ENCODE results near the gene BTBD8.
"Not testable (repeated sequence)": the region's sequence is repeated elsewhere in the genome, so short reads cannot be mapped to it uniquely, and the experiment has no call there.

BTBD8 gene

DNA sequence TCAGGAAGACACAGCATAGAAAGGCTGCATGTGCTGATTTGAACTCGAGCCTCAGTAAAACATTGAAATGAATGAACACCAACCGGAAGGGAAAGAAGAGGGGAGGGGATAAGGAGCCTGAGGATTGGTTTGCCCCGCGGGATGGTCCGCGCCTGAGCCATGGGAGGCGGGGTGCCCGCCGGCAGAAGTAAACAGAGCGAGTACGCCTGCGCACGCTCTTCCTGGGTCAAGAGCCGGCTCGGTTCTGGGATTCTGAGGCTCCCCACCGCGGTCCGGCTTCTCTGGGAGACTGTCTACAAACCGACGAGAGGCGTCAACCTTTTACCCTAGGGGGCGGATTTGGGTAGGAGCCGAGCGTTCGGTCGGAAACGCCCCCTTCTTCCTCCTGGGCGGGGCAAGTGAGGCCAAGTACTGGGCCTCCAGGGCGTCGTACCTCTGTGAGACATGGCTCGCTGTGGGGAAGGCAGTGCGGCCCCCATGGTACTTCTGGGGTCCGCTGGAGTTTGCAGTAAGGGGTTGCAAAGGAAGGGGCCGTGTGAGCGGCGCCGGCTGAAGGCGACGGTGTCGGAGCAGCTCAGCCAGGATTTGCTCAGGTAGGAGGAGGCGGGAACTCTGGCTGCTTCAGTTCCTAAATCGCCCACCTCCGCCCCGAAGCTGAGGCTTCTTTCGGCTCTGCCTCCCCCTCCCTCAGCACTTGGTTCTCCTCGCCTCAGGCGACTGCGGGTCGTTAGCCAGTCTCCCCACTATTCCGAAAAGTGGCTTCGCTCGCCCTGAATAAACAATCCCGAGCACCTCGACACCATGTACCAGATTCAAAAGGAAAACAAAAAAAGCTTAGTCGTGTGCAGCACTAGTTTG, at the start of gene BTBD8:
Gene BTBD8 (plus strand): TSS at position 218 of the 858 bp plus-strand sequence. CDS start 227 bp downstream, at position 445.
- DNase-seq: peak; percentile 65 to 69

DNA sequence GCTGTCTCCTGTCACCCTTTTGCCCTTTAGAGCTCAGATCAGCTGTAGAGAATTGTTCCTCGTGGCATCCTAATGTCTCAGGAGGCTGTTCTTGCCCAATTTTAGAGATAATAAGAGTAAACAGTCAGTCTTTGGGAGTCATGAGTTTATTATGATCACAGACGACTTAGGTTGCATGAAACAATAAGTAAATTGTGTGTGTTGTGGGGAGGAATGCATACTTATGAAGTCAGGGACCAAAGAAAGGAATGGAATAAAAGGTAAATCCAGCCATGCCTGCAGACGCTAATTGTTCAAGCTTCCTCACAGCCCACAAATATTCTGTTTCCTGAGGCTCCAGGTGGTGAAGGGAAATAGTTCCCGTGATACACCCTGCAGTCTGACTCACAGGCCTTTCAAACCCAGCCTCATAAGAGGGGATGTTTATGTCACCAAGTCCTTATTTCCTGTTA, 49.5 kb upstream of the BTBD8 start:
- no peak for DNase-seq

GRCh38 chr1:92031281-92032110, 48.6 kb upstream of the BTBD8 start:
- no peak for DNase-seq

GRCh38 chr1:92037400-92037799, 42.7 kb upstream of the BTBD8 start:
- no peak for DNase-seq

GRCh38 chr1:92038695-92039346, 41.3 kb upstream of the BTBD8 start:
- no peak for DNase-seq

- no peak for DNase-seq
Measured at GRCh38 chr1:92040971-92041370, 39.2 kb upstream of the BTBD8 start.

GRCh38 chr1:92043621-92044020, 36.5 kb upstream of the BTBD8 start:
- no peak for DNase-seq

DNA sequence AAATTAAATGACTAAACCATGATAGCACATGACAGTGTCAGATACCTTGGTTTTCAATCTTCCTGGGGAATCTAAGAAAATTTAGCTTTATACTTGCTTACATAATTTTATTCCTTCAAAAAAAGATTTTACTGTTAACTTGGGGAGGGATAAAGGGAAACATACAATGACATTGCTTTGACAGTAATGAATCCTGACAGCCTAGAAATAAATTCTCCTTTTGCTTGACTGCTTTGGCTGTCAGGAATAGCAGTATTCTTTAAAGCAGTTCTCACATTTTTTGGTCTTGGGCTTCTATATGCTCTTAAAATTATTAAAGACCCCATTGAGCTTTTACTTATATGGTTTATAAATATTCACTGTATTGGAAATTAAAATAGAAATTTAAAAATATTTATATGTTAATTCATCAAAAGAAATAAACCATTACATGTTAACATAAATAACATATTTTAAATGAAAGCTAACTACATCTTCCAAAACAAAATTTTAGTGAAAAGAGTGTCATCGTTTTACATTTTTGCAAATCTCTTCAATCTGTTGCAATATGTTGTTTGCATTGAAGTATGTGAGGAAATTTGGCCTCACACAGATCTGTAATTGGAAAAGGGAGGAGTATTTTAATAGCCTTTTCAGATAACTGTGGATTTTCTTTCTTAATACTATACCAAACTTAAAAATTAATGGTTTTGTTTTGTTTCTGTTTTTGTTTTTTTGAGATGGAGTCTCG, 34.2 kb upstream of the BTBD8 start:
- no peak for DNase-seq

GRCh38 chr1:92051948-92052347, 28.2 kb upstream of the BTBD8 start:
- no peak for DNase-seq

DNA sequence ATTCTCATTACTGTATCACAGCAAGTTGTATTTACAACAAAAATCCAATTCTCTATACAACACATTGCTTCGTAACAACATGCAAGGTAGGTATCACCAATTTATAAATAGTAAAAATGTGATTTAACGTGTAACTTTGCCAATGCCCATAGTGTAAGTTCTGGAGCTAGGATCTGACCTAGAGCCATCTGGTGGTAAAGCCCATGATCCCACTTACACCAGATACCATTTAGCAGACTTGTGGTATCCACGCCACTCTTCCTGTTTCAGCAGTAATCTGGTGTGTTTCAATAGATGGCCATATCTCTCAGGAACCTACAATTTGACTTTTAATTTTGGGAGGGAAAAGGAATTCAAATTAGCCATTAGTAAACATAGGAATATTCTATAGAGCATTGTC, 15.1 kb upstream of the BTBD8 start:
- DNase-seq: no peak

DNA sequence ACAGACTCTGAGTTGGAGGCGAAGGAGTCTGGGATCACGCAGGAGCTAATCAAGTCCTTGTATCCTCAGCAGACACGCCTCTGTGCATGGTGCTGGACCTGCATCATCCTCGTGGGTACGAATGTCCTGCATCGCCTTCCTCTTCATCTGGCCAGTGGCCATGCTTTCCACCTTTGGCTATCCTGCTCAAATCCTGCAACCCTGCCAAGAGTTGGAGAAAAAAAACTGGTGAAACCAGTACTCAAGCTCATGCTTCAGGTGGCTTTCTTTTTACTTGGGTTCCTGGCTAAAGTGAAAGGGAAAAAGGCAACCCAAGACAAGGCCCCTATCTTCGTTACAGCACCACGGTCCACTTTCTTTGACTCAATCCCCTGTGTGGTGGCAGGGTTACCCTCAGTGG, 13.8 kb upstream of the BTBD8 start:
- no peak for DNase-seq

DNA sequence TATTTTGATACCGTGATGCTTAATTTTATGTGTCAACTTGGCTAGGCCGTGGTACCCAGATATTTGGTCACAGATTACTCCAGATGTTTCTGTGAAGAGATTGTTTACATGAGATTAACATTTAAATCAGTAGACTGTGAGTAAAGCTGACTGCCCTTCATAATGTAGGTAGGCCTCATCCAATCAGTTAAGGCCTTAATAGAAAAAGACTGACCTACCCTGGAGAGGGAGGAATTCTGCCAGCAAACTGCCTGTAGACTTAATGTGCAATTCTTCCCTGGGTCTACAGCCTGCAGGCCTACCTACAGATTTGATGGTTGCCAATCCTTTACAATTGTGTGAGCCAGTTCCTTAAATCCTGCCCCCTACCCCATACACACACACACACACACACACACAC, 9.3 kb upstream of the BTBD8 start:
- no peak for DNase-seq

DNA sequence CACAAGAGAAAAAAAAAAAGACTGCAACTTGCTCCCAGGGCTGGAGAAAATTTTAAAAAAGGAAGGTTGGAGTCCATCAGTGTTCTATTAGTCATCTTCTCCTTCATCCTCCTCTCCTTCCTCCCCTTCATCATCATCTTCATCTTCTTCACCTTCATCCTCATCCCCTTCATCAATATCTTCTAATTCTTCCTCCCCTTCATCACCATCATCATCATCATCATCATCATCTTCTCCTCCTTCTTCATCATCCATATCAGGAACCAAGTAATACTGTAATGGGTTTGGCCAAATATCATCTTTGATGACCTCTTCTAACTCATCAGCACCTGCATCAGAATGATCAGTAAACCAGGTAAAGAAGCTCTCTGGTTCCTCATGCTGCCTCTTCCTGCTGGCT, 5.7 kb upstream of the BTBD8 start:
- not testable (repeated sequence) for DNase-seq

DNA sequence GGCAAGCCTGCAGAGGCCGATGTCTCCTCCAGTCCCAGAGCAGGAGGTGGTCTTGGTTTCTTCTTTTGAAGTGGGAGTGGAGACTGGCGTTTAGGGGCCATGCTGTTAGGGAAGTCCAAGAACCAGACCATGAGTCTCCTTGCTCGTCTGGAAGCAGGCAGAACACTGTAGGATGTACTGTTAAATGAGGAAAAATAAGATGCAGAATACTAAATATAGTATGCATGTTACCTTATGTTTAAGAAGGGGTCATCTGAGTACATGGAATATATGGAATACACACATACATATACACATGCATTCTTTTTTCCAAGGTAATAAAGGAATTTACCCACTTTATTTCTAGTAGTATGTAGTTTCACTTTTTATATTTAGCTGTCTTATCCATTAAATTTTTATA, 4.8 kb upstream of the BTBD8 start, which contains the start of gene SETSIP:
Gene SETSIP (minus strand): TSS at position 101 of the 400 bp plus-strand sequence. CDS start 0 bp downstream, at position 101.
- no peak for DNase-seq

DNA sequence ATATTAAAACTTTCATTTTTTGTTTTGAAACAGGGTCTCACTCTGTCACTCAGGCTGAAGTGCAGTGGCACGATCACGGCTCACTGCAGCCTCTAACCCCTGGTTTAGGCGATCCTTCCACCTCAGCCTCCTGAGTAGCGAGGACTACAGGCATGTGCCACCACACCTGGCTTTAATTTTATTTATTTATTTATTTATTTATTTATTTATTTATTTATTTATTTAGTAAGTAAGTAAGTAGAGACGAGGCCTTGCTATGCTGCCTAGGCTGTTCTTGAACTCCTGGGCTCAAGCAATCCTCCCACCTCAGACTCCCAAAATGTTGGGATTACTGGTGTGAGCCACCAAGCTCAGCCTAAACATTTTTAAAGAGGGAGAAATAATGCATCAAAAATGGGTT, 3.8 kb upstream of the BTBD8 start:
- no peak for DNase-seq

- DNase-seq: not testable (repeated sequence)
Measured at GRCh38 chr1:92078077-92078476, 2.1 kb upstream of the BTBD8 start.

- no peak for DNase-seq
Measured at GRCh38 chr1:92079441-92079840, 704 bp upstream of the BTBD8 start.

DNA sequence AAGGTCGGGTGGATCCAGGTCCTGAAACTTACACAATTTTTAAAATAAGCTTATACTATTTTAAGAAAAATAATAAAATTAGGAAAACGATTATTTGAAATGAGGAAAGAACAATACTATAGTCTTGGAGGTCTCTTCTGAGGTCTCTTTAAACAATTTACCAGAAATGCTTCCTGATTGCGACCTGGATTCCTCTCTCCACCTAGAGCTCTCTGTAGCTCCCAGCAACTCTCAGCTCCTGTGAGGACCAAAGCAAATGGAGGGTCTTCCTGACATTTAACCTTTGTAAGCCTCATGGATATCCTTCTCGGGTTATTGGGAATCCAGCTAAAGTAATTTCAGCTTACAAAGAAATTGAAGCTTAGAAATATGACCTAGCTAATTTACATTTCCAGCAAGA, 886 bp downstream of the BTBD8 start:
- no peak for DNase-seq

GRCh38 chr1:92084651-92085050, 4.5 kb downstream of the BTBD8 start:
- no peak for DNase-seq

- DNase-seq: no peak
Measured at GRCh38 chr1:92085727-92086126, 5.6 kb downstream of the BTBD8 start.

DNA sequence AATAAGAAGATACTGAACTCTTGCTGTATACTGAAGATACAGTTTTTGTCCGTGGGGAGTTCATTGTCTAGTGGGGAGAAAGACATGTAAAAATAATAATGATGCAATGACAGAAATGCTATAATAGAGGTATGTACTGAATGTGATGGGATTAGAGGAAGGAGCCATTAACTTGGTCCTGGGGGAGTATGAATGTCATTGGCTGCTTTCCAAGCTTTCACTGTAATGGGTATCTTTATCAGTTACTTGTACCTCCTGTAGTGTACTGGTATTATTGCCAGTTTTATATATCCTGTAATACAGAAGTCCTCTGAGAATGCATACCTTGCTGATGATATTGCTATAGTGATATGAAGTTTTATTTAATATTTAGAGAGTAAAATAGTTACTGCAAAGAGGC, 7.4 kb downstream of the BTBD8 start:
- DNase-seq: peak; percentile 21 to 40

GRCh38 chr1:92091625-92092024, 11.5 kb downstream of the BTBD8 start:
- DNase-seq: no peak

- no peak for DNase-seq
Measured at GRCh38 chr1:92094090-92094489, 13.9 kb downstream of the BTBD8 start.

All from NCI-H524 (cell line).